ENCODE results near the gene CDH11. TPM values are rescaled to one million over a fixed set of nuclear protein-coding genes. Genes with fewer than 3 reads are reported as not detected.

The CDH11 gene, protein sequence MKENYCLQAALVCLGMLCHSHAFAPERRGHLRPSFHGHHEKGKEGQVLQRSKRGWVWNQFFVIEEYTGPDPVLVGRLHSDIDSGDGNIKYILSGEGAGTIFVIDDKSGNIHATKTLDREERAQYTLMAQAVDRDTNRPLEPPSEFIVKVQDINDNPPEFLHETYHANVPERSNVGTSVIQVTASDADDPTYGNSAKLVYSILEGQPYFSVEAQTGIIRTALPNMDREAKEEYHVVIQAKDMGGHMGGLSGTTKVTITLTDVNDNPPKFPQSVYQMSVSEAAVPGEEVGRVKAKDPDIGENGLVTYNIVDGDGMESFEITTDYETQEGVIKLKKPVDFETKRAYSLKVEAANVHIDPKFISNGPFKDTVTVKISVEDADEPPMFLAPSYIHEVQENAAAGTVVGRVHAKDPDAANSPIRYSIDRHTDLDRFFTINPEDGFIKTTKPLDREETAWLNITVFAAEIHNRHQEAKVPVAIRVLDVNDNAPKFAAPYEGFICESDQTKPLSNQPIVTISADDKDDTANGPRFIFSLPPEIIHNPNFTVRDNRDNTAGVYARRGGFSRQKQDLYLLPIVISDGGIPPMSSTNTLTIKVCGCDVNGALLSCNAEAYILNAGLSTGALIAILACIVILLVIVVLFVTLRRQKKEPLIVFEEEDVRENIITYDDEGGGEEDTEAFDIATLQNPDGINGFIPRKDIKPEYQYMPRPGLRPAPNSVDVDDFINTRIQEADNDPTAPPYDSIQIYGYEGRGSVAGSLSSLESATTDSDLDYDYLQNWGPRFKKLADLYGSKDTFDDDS
- 176 and 228 TPM in 2 replicates for total RNA-seq

DNA sequence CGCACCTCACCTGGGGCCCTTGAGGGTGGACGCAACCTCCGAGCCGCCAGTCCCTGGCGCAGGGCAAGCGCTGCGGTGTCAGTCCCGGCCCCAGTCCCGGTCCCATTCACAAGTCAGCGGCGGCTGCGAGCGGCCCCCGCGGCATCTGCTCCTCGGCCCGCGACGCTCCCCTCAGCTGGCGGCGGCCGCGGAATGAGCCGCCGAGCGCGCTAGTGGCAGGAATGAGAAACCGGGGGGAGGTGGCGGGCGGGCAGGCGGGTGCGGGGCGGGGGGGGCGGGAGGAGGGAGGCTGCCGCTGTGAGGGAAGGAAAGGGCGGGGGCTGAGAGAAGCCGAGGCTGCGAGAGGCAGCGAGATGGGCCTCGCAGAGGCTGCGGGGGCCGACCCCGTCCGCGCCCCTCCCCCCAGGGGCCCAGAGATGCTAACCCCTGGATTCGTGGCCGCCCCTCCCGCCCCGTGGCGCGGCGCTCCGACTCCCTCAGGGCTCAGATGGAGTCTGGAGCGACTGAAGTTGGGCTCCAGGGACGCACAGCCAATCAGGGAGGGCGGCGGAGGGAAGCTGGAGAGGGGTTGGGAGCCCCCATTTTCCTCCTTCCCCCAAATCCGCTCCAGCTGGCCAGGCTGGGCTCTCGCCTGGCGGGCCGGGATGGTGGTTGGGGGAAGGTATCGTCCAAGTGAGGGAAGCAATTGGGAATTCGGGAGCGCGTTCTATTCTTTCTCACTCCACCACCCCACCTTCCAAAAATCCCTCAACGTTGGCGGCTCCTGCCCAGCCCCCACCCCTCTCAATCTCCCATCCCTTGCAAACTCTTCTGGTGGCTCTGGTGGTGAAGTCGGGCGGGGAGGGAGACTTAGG is at the start of gene CDH11:
Gene CDH11 (minus strand): TSS at position 194 of the 854 bp plus-strand sequence. CDS start 117,194 bp downstream, outside the sequence.

